ENCODE data around the gene TLK1.

TLK1 gene

DNA sequence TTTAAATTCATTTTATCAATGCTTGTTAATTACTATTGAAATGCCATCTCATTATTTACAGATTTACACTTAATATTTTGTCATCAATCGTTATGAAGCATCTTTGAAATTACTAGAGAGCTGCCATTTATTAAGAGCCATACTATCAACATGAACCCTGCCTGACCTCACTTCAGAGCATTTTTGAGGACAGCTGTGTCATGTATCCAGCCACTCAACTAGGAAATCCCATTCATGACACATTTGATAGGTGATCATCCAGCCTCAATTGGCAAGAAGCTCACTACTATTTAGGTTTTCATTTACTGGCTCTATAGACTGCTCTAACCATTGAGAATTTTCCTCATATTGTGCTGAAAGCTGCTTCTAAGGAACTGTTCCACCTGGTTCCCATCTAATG lies 40.6 kb upstream of the TLK1 start:
- no peak for DNase-seq (ENCODE audit: low read depth in 1 of 2, low spot score in 1 of 2)
- TF ChIP-seq, protein P1, sequence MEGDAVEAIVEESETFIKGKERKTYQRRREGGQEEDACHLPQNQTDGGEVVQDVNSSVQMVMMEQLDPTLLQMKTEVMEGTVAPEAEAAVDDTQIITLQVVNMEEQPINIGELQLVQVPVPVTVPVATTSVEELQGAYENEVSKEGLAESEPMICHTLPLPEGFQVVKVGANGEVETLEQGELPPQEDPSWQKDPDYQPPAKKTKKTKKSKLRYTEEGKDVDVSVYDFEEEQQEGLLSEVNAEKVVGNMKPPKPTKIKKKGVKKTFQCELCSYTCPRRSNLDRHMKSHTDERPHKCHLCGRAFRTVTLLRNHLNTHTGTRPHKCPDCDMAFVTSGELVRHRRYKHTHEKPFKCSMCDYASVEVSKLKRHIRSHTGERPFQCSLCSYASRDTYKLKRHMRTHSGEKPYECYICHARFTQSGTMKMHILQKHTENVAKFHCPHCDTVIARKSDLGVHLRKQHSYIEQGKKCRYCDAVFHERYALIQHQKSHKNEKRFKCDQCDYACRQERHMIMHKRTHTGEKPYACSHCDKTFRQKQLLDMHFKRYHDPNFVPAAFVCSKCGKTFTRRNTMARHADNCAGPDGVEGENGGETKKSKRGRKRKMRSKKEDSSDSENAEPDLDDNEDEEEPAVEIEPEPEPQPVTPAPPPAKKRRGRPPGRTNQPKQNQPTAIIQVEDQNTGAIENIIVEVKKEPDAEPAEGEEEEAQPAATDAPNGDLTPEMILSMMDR (IDR thresholded peaks at IDR 0.05; ENCODE audit: insufficient read depth, low read length) = no peak
- no peak for TF ChIP-seq GABPA (IDR thresholded peaks at IDR 0.05; ENCODE audit: low read depth)
- TF ChIP-seq, protein P2, sequence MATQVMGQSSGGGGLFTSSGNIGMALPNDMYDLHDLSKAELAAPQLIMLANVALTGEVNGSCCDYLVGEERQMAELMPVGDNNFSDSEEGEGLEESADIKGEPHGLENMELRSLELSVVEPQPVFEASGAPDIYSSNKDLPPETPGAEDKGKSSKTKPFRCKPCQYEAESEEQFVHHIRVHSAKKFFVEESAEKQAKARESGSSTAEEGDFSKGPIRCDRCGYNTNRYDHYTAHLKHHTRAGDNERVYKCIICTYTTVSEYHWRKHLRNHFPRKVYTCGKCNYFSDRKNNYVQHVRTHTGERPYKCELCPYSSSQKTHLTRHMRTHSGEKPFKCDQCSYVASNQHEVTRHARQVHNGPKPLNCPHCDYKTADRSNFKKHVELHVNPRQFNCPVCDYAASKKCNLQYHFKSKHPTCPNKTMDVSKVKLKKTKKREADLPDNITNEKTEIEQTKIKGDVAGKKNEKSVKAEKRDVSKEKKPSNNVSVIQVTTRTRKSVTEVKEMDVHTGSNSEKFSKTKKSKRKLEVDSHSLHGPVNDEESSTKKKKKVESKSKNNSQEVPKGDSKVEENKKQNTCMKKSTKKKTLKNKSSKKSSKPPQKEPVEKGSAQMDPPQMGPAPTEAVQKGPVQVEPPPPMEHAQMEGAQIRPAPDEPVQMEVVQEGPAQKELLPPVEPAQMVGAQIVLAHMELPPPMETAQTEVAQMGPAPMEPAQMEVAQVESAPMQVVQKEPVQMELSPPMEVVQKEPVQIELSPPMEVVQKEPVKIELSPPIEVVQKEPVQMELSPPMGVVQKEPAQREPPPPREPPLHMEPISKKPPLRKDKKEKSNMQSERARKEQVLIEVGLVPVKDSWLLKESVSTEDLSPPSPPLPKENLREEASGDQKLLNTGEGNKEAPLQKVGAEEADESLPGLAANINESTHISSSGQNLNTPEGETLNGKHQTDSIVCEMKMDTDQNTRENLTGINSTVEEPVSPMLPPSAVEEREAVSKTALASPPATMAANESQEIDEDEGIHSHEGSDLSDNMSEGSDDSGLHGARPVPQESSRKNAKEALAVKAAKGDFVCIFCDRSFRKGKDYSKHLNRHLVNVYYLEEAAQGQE (IDR thresholded peaks at IDR 0.05; ENCODE audit: insufficient replicate concordance, low read depth) = no peak
- TF ChIP-seq SPI1 (IDR thresholded peaks at IDR 0.05; ENCODE audit: borderline replicate concordance, low read depth) = no peak
- no peak for TF ChIP-seq POLR2AphosphoS5 (IDR thresholded peaks at IDR 0.05; ENCODE audit: low read depth)
- Histone ChIP-seq H3K4me3 (replicated peaks; ENCODE audit: insufficient read depth, low read length) (no peak overlapping the region), H3K27me3 (ENCODE audit: insufficient read depth, poor library complexity, severe bottlenecking) (no peaks in the 10 kb centered on the region), H3K27ac (replicated peaks) (no peak overlapping the region)

DNA sequence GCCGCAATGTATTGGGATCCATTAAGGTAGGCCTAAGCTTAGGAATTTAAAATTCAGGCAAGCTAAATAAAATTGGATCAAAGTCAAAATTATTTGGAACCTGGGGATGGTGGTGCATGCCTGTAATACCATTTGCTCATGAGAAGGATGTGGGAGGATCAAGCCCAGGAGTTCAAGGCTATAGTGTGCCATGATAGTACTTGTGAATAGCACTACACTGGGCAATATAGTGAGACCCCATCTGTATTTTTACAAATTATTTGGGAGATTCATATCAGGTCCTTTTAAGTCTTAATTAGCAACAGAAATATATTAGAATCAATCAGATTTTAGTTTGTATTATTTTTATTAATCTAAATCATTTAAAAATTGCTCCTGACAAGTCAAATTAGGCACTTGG lies 39.8 kb upstream of the TLK1 start:
- Histone ChIP-seq H3K4me3 (replicated peaks; ENCODE audit: insufficient read depth, low read length) (no peak overlapping the region), H3K27ac (replicated peaks) (no peak overlapping the region), H3K27me3 (ENCODE audit: insufficient read depth, poor library complexity, severe bottlenecking) (no peaks in the 10 kb centered on the region)
- TF ChIP-seq, protein P1 (IDR thresholded peaks at IDR 0.05; ENCODE audit: insufficient read depth, low read length) = no peak
- TF ChIP-seq, protein P2 (IDR thresholded peaks at IDR 0.05; ENCODE audit: insufficient replicate concordance, low read depth) = no peak
- no peak for TF ChIP-seq POLR2AphosphoS5 (IDR thresholded peaks at IDR 0.05; ENCODE audit: low read depth)
- no peak for TF ChIP-seq SPI1 (IDR thresholded peaks at IDR 0.05; ENCODE audit: borderline replicate concordance, low read depth)
- no peak for TF ChIP-seq GABPA (IDR thresholded peaks at IDR 0.05; ENCODE audit: low read depth)
- DNase-seq (ENCODE audit: low read depth in 1 of 2, low spot score in 1 of 2) = no peak

DNA sequence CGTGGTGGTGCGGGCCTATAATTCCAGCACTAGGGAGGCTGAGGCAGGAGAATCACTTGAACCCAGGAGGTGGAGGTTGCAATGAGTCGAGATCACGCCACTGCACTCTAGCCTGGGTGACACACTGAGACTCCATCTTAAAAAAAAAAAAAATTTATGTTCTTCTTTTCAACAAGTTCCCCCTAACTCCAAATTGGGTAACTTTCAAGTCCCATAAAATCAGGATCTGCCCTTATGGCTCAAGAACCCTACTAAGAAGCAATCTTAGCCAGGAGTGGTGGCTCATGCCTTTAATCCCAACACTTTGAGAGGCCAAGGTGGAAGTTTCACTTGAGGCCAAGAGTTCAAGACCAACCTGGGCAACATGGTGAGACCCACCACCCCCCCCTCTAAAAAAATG lies 30.3 kb upstream of the TLK1 start:
- H3K27me3 ChIP-seq (ENCODE audit: insufficient read depth, poor library complexity, severe bottlenecking) = no peaks in the 10 kb centered on the region
- H3K27ac ChIP-seq (replicated peaks) = no peak overlapping the region
- H3K4me3 ChIP-seq (replicated peaks; ENCODE audit: insufficient read depth, low read length) = no peak overlapping the region
- TF ChIP-seq, protein P2 (IDR thresholded peaks at IDR 0.05; ENCODE audit: insufficient replicate concordance, low read depth) = no peak
- TF ChIP-seq GABPA (IDR thresholded peaks at IDR 0.05; ENCODE audit: low read depth) (no peak), SPI1 (IDR thresholded peaks at IDR 0.05; ENCODE audit: borderline replicate concordance, low read depth) (no peak), POLR2AphosphoS5 (IDR thresholded peaks at IDR 0.05; ENCODE audit: low read depth) (no peak)
- TF ChIP-seq, protein P1 (IDR thresholded peaks at IDR 0.05; ENCODE audit: insufficient read depth, low read length) = no peak
- no peak for DNase-seq (ENCODE audit: low read depth in 1 of 2, low spot score in 1 of 2)

All from HL-60 (cell line).